ENCODE data around the gene SDS. TPM values are rescaled to one million over a fixed set of nuclear protein-coding genes. Genes with fewer than 3 reads are reported as not detected.

The SDS gene
- total and polyA plus RNA-seq, 2 donors (not counting 3 experiments of a cell fraction or from before 2014, with no cell fraction given), result not detected

DNA sequence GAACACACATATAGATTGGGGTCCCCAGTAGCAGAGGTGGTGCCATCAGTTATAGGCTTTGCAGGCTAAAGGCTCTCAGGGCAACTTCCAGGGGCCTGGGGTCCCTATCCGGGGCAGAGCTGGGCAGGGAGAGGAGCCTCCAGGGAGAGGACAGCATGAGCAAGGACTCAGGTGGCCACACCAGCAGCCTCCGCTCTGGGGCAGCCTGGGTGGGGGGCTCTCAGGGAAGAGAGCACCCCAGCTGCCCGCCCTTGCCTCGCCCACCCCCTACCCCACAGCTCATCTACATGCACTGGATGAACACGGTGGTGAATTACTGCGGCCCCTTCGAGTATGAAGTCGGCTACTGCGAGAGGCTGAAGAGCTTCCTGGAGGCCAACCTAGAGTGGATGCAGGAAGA, 31.3 kb downstream of the SDS start:
- Histone ChIP-seq H3K27ac (ENCODE audit: insufficient read depth, low read depth, low read length) (no peak overlapping the region), H3K36me3 (ENCODE audit: control insufficient read depth in 2 of 2, extremely low read depth in 1 of 2, insufficient read depth in 2 of 2, low read length in 2 of 2) (peaks cover 0 to 19% of the 10 kb centered on the region in 2 experiments), H3K9ac (replicated peaks; ENCODE audit: extremely low read depth, insufficient read depth, low read length) (no peak overlapping the region), H3K4me2 (ENCODE audit: insufficient read depth, low read length) (no peak overlapping the region), H3K79me2 (ENCODE audit: control insufficient read depth, insufficient read depth, low read length) (no peaks in the 10 kb centered on the region), H3K9me3 (replicated peaks; ENCODE audit: control insufficient read depth, insufficient read depth, low read length) (no peaks in the 10 kb centered on the region), H3K9me1 (replicated peaks; ENCODE audit: control insufficient read depth, extremely low read depth, insufficient read depth, low read length) (no peaks in the 10 kb centered on the region), H2AFZ (ENCODE audit: low read depth, low read length) (no peak overlapping the region), H3K27me3 (ENCODE audit: control insufficient read depth in 2 of 2, insufficient read depth in 2 of 2, low read length in 2 of 2) (no peaks in the 10 kb centered on the region), H3K4me1 (ENCODE audit: control insufficient read depth, extremely low read depth, insufficient read depth, low read length) (no peaks in the 10 kb centered on the region), H3K4me3 (replicated peaks in 1 of 3; ENCODE audit: insufficient read depth in 1 of 3, low read depth in 1 of 3, low read length in 3 of 3) (no peak overlapping the region), H4K20me1 (replicated peaks; ENCODE audit: control insufficient read depth, extremely low read depth, insufficient read depth, low read length) (no peaks in the 10 kb centered on the region)
- FAIRE-seq, result no peak
- ChIA-PET POLR2A (no interaction called here), CTCF (interaction anchor here (1.1 kb wide), 1 partner anchor 53 kb away, joined by 3 read pairs; no protein-coding TSS in a partner anchor)
- no TSS peak for BruUV-seq (replicated peaks)
- no peak for TF ChIP-seq MYC (IDR thresholded peaks at IDR 0.05; ENCODE audit: low read depth, low read length)
- dilution Hi-C loops (cut with MboI; ENCODE audit: extremely low pct_ligation_motif_present, low sequenced_read_pairs), result no loop called here
- intact Hi-C loops (cut with micrococcal nuclease), result no loop called here
- no peak for DNase-seq (ENCODE audit: low read depth, low spot score)

DNA sequence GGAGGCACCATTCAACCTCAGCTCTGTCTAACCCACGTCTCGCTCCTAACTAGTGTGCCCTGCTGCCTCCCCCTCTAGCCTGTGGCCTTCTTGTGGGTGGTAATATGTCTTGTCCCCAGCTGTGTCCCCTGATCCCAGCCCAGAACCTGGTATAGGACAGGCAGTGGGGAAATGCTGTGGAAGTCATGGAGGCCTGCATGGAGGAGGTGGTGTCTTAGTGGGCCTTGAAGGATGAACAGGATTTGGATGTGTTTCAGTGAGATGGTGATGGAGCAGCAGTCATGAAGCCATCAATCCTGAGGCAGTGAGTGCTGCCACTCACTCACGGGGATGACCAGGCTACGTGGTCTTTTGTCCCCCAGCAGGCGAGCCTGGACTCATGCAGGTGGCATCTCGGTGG, 31.9 kb downstream of the SDS start:
- BruUV-seq (replicated peaks), result no TSS peak
- no peak overlapping the region for H2AFZ ChIP-seq (ENCODE audit: low read depth, low read length)
- CTCF ChIA-PET, result no interaction called here
- no peaks in the 10 kb centered on the region for H3K27me3 ChIP-seq (ENCODE audit: control insufficient read depth in 2 of 2, insufficient read depth in 2 of 2, low read length in 2 of 2)
- no peaks in the 10 kb centered on the region for H3K9me1 ChIP-seq (replicated peaks; ENCODE audit: control insufficient read depth, extremely low read depth, insufficient read depth, low read length)
- H3K4me2 ChIP-seq (ENCODE audit: insufficient read depth, low read length), result no peak overlapping the region
- dilution Hi-C loops (cut with MboI; ENCODE audit: extremely low pct_ligation_motif_present, low sequenced_read_pairs) (no loop called here), intact Hi-C loops (cut with micrococcal nuclease) (no loop called here)
- H3K27ac ChIP-seq (ENCODE audit: insufficient read depth, low read depth, low read length), result no peak overlapping the region
- no peak overlapping the region for H3K9ac ChIP-seq (replicated peaks; ENCODE audit: extremely low read depth, insufficient read depth, low read length)
- POLR2A ChIA-PET, result no interaction called here
- DNase-seq (ENCODE audit: low read depth, low spot score) (no peak), FAIRE-seq (no peak)
- no peaks in the 10 kb centered on the region for H4K20me1 ChIP-seq (replicated peaks; ENCODE audit: control insufficient read depth, extremely low read depth, insufficient read depth, low read length)
- no peak for TF ChIP-seq JUN (IDR thresholded peaks at IDR 0.05; ENCODE audit: borderline replicate concordance, insufficient read depth, insufficient read length, low read depth)
- no peak for TF ChIP-seq POLR2A (IDR thresholded peaks at IDR 0.05; ENCODE audit: low read depth, low read length)
- no peak for TF ChIP-seq POLR2AphosphoS5 (IDR thresholded peaks at IDR 0.05; ENCODE audit: insufficient read depth, low read depth, low read length)
- TF ChIP-seq FOS (IDR thresholded peaks at IDR 0.05; ENCODE audit: borderline replicate concordance, insufficient read depth, low read length), result no peak
- TF ChIP-seq, protein P1, sequence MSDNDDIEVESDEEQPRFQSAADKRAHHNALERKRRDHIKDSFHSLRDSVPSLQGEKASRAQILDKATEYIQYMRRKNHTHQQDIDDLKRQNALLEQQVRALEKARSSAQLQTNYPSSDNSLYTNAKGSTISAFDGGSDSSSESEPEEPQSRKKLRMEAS (IDR thresholded peaks at IDR 0.05; ENCODE audit: insufficient read depth, insufficient read length), result no peak
- TF ChIP-seq MYC (IDR thresholded peaks at IDR 0.05; ENCODE audit: low read depth, low read length), result no peak
- TF ChIP-seq GATA2 (IDR thresholded peaks at IDR 0.05; ENCODE audit: insufficient read depth, insufficient read length, low read depth, low read length), result no peak
- no peak for TF ChIP-seq EZH2 (IDR thresholded peaks at IDR 0.05; ENCODE audit: borderline replicate concordance, low read depth, low read length, severe bottlenecking)
- TF ChIP-seq, protein P2, sequence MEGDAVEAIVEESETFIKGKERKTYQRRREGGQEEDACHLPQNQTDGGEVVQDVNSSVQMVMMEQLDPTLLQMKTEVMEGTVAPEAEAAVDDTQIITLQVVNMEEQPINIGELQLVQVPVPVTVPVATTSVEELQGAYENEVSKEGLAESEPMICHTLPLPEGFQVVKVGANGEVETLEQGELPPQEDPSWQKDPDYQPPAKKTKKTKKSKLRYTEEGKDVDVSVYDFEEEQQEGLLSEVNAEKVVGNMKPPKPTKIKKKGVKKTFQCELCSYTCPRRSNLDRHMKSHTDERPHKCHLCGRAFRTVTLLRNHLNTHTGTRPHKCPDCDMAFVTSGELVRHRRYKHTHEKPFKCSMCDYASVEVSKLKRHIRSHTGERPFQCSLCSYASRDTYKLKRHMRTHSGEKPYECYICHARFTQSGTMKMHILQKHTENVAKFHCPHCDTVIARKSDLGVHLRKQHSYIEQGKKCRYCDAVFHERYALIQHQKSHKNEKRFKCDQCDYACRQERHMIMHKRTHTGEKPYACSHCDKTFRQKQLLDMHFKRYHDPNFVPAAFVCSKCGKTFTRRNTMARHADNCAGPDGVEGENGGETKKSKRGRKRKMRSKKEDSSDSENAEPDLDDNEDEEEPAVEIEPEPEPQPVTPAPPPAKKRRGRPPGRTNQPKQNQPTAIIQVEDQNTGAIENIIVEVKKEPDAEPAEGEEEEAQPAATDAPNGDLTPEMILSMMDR (IDR thresholded peaks at IDR 0.05; ENCODE audit: extremely low read depth in 1 of 2, insufficient read depth in 1 of 2, low read depth in 1 of 2, low read length in 2 of 2), result no peak
- H3K9me3 ChIP-seq (replicated peaks; ENCODE audit: control insufficient read depth, insufficient read depth, low read length), result no peaks in the 10 kb centered on the region
- no peaks in the 10 kb centered on the region for H3K4me1 ChIP-seq (ENCODE audit: control insufficient read depth, extremely low read depth, insufficient read depth, low read length)
- H3K79me2 ChIP-seq (ENCODE audit: control insufficient read depth, insufficient read depth, low read length), result no peaks in the 10 kb centered on the region
- peaks cover 0 to 19% of the 10 kb centered on the region in 2 experiments for H3K36me3 ChIP-seq (ENCODE audit: control insufficient read depth in 2 of 2, extremely low read depth in 1 of 2, insufficient read depth in 2 of 2, low read length in 2 of 2)
- no peak overlapping the region for H3K4me3 ChIP-seq (replicated peaks in 1 of 3; ENCODE audit: insufficient read depth in 1 of 3, low read depth in 1 of 3, low read length in 3 of 3)
